Bladder microvascular endothelial cell (primary cell): ENCODE measurements around the gene OR2T35. TPM values are rescaled to one million over a fixed set of nuclear protein-coding genes. Genes with fewer than 3 reads are reported as not detected.

Source experiments
- total RNA-seq: library from RNA; depleted of rRNA; stranded (reverse); fragments of >200 nt; gene quantifications from 2 replicates; pipeline ENCODE4 v1.2.3, GENCODE V29; 2014

The OR2T35 gene, protein sequence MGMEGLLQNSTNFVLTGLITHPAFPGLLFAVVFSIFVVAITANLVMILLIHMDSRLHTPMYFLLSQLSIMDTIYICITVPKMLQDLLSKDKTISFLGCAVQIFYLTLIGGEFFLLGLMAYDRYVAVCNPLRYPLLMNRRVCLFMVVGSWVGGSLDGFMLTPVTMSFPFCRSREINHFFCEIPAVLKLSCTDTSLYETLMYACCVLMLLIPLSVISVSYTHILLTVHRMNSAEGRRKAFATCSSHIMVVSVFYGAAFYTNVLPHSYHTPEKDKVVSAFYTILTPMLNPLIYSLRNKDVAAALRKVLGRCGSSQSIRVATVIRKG
- not detected in 2 replicates for total RNA-seq

DNA sequence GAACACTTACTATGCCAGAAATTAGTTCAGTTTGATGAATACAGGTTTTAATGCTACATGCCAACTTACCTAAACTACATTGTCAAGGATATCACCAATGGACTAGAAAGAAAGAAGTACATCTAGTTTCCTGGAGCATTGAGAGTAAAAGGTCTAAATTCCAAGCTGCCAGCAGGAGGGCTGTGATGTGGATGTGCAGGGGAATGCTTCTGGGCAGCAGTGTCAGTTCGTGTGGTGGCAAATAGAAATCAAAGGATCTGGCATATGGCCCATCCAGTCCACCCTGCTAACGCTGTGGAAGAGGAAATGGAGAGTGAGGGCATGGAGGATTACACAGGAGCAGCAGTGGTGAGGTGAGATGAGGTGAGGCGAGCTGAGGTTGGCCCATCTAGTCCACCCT, at the start of gene OR2T35:
Gene OR2T35 (minus strand): TSS at position 101 of the 400 bp plus-strand sequence. CDS start 6,020 bp downstream, outside the sequence.

DNA sequence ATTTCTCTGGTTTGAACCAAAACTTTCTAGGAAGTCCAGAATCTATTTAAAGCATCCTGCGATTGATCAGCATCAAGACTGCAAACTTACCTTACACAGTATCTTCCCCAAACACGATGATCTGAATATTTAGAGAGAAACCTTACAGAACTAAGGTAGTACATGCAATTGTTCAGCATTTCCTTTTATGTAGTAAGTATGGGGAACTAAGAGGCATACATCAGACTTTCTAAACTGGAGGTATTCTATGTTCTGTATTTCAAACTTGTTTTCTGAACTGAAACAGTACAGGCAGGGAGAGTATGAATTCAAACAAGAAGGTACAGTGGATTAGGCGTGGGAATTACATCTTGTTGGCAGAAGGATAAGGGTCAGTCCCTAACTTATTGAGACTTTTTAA, 10.3 kb upstream of the OR2T35 start, which contains the start of gene OR2T27:
Gene OR2T27 (minus strand): TSS at position 175 of the 400 bp plus-strand sequence. CDS start 4,644 bp downstream, outside the sequence.

DNA sequence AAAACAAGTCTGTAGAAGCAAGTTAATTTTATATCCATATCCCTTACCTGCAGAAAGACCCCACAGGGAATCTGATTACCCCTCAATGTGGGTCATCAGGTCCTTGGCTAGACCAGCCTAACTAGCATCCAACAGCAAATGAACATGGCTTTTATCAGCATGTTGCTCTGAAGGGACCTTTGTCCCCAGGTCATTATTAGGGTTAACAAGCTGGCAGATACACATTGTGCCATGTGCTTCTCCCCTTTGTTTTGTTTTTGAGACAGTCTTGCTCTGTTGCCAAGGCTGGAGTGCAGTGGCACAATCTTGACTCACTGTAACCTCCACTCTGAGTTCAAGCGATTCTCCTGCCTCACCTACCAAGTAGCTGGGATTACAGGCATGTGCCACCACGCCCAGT, 10.1 kb downstream of the OR2T35 start, which contains the start of gene OR2T11:
Gene OR2T11 (minus strand): TSS at position 101 of the 400 bp plus-strand sequence. CDS start 7,963 bp downstream, outside the sequence.

DNA sequence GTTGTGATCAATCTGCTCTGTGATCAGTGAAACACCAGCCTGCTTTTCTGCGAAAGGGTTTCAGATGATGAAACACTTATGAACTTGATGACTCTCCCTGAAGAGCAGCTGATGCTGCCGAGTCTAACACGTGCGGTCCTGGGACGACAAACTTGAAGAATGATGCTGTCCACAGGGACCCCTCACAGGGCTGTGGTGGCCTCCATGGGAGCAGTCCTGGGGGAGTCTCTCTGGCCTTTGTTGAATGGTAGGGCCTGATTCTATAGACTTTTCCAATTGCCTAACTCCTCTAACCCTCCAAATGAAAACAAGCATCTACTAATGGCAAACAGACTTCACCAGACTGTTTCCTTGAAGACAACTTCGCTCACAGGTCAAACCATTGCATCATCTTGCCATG, 47.5 kb downstream of the OR2T35 start, which contains the start of gene OR2T10:
Gene OR2T10 (minus strand): TSS at position 112 of the 400 bp plus-strand sequence. CDS start 3,932 bp downstream, outside the sequence.

Other genes starting within 250 kb of the OR2T35 start
- gene OR2T1, start 242.2 kb downstream of the OR2T35 start, total RNA-seq, result not detected in 2 replicates
- not detected in 2 replicates for gene OR2T2, start 199.6 kb downstream of the OR2T35 start, total RNA-seq
- not detected in 2 replicates for gene OR2T3, start 171.9 kb downstream of the OR2T35 start, total RNA-seq
- not detected in 2 replicates for gene OR2T5, start 156.7 kb downstream of the OR2T35 start, total RNA-seq
- not detected in 2 replicates for gene OR2G6, start 137.2 kb downstream of the OR2T35 start, total RNA-seq
- not detected in 2 replicates for gene OR2T29, start 82.5 kb downstream of the OR2T35 start, total RNA-seq
- not detected in 2 replicates for gene OR2T34, start 70.5 kb downstream of the OR2T35 start, total RNA-seq
- not detected in 2 replicates for gene OR2T10, start 47.6 kb downstream of the OR2T35 start, total RNA-seq
- not detected in 2 replicates for gene OR2T11, start 10.2 kb downstream of the OR2T35 start, total RNA-seq
- gene OR2T27, start 10.2 kb upstream of the OR2T35 start, total RNA-seq, result not detected in 2 replicates
- gene OR14I1, start 57.5 kb upstream of the OR2T35 start, total RNA-seq, result not detected in 2 replicates
- not detected in 2 replicates for gene LYPD8, start 110.5 kb upstream of the OR2T35 start, total RNA-seq
- gene SH3BP5L, start 180.6 kb upstream of the OR2T35 start, total RNA-seq, result 21.5 and 26.3 TPM in 2 replicates
- gene ZNF672, start 192.9 kb upstream of the OR2T35 start, total RNA-seq, result 13.8 and 18.9 TPM in 2 replicates
- gene ZNF692, start 213.8 kb upstream of the OR2T35 start, total RNA-seq, result 4.9 and 16.6 TPM in 2 replicates